ENCODE data around the gene AFAP1. TPM values are rescaled to one million over a fixed set of nuclear protein-coding genes. Genes with fewer than 3 reads are reported as not detected.
A peak's percentile ranks its signal among the peaks of the same experiment; 100 is the strongest.

Gene AFAP1
- total RNA-seq, 4 donors from 2014 or later: 8.2 to 55.0 (median 28.9) TPM

- DNase-seq: no peak
- H3K4me3 ChIP-seq: no peak overlapping the region
- TF ChIP-seq, protein P1, sequence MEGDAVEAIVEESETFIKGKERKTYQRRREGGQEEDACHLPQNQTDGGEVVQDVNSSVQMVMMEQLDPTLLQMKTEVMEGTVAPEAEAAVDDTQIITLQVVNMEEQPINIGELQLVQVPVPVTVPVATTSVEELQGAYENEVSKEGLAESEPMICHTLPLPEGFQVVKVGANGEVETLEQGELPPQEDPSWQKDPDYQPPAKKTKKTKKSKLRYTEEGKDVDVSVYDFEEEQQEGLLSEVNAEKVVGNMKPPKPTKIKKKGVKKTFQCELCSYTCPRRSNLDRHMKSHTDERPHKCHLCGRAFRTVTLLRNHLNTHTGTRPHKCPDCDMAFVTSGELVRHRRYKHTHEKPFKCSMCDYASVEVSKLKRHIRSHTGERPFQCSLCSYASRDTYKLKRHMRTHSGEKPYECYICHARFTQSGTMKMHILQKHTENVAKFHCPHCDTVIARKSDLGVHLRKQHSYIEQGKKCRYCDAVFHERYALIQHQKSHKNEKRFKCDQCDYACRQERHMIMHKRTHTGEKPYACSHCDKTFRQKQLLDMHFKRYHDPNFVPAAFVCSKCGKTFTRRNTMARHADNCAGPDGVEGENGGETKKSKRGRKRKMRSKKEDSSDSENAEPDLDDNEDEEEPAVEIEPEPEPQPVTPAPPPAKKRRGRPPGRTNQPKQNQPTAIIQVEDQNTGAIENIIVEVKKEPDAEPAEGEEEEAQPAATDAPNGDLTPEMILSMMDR (IDR thresholded peaks at IDR 0.05): no peak
- no peak for TF ChIP-seq POLR2A (IDR thresholded peaks at IDR 0.05)
- no peaks in the 10 kb centered on the region for H3K27me3 ChIP-seq
- H3K27ac ChIP-seq: peak overlapping the region; percentile 31 to 32
- no peaks in the 10 kb centered on the region for H3K9me3 ChIP-seq
- no peaks in the 10 kb centered on the region for H3K36me3 ChIP-seq
- peaks cover 0 to 5% of the 10 kb centered on the region in 2 donors for H3K4me1 ChIP-seq
- intact Hi-C loops (cut with DNase I; ENCODE audit: low total_unique reads): no loop called here
Observed at GRCh38 chr4:7756561-7757355, 182.9 kb downstream of the AFAP1 start.

GRCh38 chr4:7756071-7756470 lies 183.6 kb downstream of the AFAP1 start:
- DNase-seq: no peak
- Histone ChIP-seq H3K27me3 (no peaks in the 10 kb centered on the region), H3K9me3 (no peaks in the 10 kb centered on the region), H3K4me3 (no peak overlapping the region), H3K36me3 (no peaks in the 10 kb centered on the region), H3K27ac (no peak overlapping the region), H3K4me1 (peaks cover 0 to 5% of the 10 kb centered on the region in 2 donors)
- intact Hi-C loops (cut with DNase I; ENCODE audit: low total_unique reads): no loop called here
- TF ChIP-seq, protein P1 (IDR thresholded peaks at IDR 0.05): no peak
- TF ChIP-seq POLR2A (IDR thresholded peaks at IDR 0.05): no peak

- no peak for TF ChIP-seq POLR2A (IDR thresholded peaks at IDR 0.05)
- H3K4me1 ChIP-seq: peaks cover 0 to 5% of the 10 kb centered on the region in 2 donors
- H3K27ac ChIP-seq: no peak overlapping the region
- H3K4me3 ChIP-seq: no peak overlapping the region
- intact Hi-C loops (cut with DNase I; ENCODE audit: low total_unique reads): no loop called here
- no peaks in the 10 kb centered on the region for H3K36me3 ChIP-seq
- H3K27me3 ChIP-seq: no peaks in the 10 kb centered on the region
- no peak for DNase-seq
- no peaks in the 10 kb centered on the region for H3K9me3 ChIP-seq
Observed at GRCh38 chr4:7755561-7755960, 184.1 kb downstream of the AFAP1 start.

- no peak for TF ChIP-seq POLR2A (IDR thresholded peaks at IDR 0.05)
- TF ChIP-seq, protein P1 (IDR thresholded peaks at IDR 0.05): no peak
- no peaks in the 10 kb centered on the region for H3K9me3 ChIP-seq
- H3K36me3 ChIP-seq: no peaks in the 10 kb centered on the region
- H3K4me1 ChIP-seq: peaks cover 0 to 5% of the 10 kb centered on the region in 2 donors
- no peak for DNase-seq
- no peak overlapping the region for H3K27ac ChIP-seq
- intact Hi-C loops (cut with DNase I; ENCODE audit: low total_unique reads): no loop called here
- H3K27me3 ChIP-seq: no peaks in the 10 kb centered on the region
- H3K4me3 ChIP-seq: no peak overlapping the region
Observed at GRCh38 chr4:7754565-7755262, 184.9 kb downstream of the AFAP1 start.

DNA sequence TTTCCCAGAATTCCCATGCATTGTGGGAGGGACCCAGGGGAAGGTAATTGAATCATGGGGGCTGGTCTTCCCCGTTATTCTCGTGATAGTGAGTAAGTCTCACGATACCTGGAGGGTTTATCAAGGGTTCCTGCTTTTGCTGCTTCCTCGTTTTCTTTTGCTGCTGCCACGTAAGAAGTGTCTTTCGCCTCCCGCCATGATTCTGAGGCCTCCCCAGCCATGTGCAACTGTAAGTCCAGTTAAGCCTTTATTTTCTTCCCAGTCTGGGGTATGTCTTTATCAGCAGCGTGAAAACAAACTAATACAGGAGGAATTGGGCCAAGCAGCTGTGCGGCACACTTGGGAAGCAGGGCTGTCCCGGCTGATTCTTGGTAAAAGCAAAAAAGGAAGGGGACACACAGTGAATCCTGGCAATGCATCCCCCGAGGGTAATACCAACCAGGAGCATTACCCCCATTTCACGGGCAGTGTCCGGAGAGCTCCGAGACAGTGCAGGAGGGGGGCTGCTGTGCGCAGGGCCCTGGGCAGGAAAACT lies 185.7 kb downstream of the AFAP1 start:
- H3K36me3 ChIP-seq: no peaks in the 10 kb centered on the region
- intact Hi-C loops (cut with DNase I; ENCODE audit: low total_unique reads): no loop called here
- H3K27me3 ChIP-seq: no peaks in the 10 kb centered on the region
- no peak for DNase-seq
- H3K27ac ChIP-seq: no peak overlapping the region
- H3K4me1 ChIP-seq: peaks cover 0 to 5% of the 10 kb centered on the region in 2 donors
- no peaks in the 10 kb centered on the region for H3K9me3 ChIP-seq
- TF ChIP-seq, protein P1 (IDR thresholded peaks at IDR 0.05): no peak
- no peak for TF ChIP-seq POLR2A (IDR thresholded peaks at IDR 0.05)
- H3K4me3 ChIP-seq: no peak overlapping the region

Measured in uterus (tissue), 4 donors.